HEK293 (cell line): ENCODE data around the gene MAPT.

Experiments used
- CTCF ChIA-PET: fragments of 350-600 bp; formaldehyde crosslinking; extraction: SDS; loops from one replicate; lab custom pipeline; 2021; ENCODE audit warnings: antibody characterized with exemption; lab: Yijun Ruan, JAX
- POLR2A ChIA-PET: fragments of 300-600 bp; formaldehyde crosslinking; extraction: SDS; loops from one replicate; lab custom pipeline; 2020; ENCODE audit warnings: antibody characterized with exemption, inconsistent platforms; lab: Yijun Ruan, JAX
- H3K27ac ChIP-seq: fragments of 200-500 bp; sonication (Bioruptor generic); 2 replicates; pipeline ENCODE4 v1.5.1; 2014; ENCODE audit warnings: low read depth, low read length, control low read depth, inconsistent platforms; ENCODE audit errors: extremely low read depth
- H3K36me3 ChIP-seq, 2 experiments: fragments of 200-500 bp in 1 of 2; sonication (Bioruptor generic) in 1 of 2; 1 replicate in 1 of 2; 2 replicates in 1 of 2; pipeline ENCODE4 v1.5.1; 2014 to 2017; ENCODE audit warnings: inconsistent platforms in 2 of 2, low read length in 2 of 2; ENCODE audit not compliant: control insufficient read depth in 2 of 2, insufficient read depth in 1 of 2
- H3K4me1 ChIP-seq: fragments of 200-500 bp; sonication (Bioruptor generic); 2 replicates; pipeline ENCODE4 v1.5.1; 2014; ENCODE audit warnings: mild to moderate bottlenecking, low read length, inconsistent platforms; ENCODE audit not compliant: control insufficient read depth, insufficient read depth
- H3K4me3 ChIP-seq: 2 replicates; pipeline ENCODE4 v1.5.1; 2011; ENCODE audit warnings: low read depth, mild to moderate bottlenecking, control low read depth, low read length, moderate library complexity
- H3K9me3 ChIP-seq: fragments of 200-500 bp; sonication (Bioruptor generic); 2 replicates; pipeline ENCODE4 v1.5.1; 2014; ENCODE audit warnings: low read depth, low read length, inconsistent platforms; ENCODE audit not compliant: control insufficient read depth, insufficient read depth
- KLF7 ChIP-seq: fragments of 450-650 bp; formaldehyde crosslinking; IDR thresholded peaks from 2 replicates; pipeline ENCODE4 v1.5.1; 2016; ENCODE audit warnings: missing biosample characterization, missing genetic modification characterization, borderline replicate concordance
- MYNN ChIP-seq: fragments of 450-650 bp; formaldehyde crosslinking; IDR thresholded peaks from 2 replicates; pipeline ENCODE4 v1.5.1; 2016; ENCODE audit warnings: missing biosample characterization, missing genetic modification characterization, borderline replicate concordance
- SP7 ChIP-seq: fragments of 450-650 bp; formaldehyde crosslinking; IDR thresholded peaks from 2 replicates; pipeline ENCODE4 v1.5.1; 2016; ENCODE audit warnings: missing biosample characterization, missing genetic modification characterization
- TRIM28 ChIP-seq: IDR thresholded peaks from 2 replicates; pipeline ENCODE4 v1.6.1; 2011; ENCODE audit warnings: low read length, control low read depth, borderline replicate concordance
- ZBTB1 ChIP-seq: fragments of 450-650 bp; formaldehyde crosslinking; IDR thresholded peaks from 2 replicates; pipeline ENCODE4 v1.5.1; 2016; ENCODE audit warnings: missing biosample characterization, missing genetic modification characterization
- ZBTB48 ChIP-seq: fragments of 450-650 bp; formaldehyde crosslinking; IDR thresholded peaks from 2 replicates; pipeline ENCODE4 v1.5.1; 2016; ENCODE audit warnings: missing biosample characterization, missing genetic modification characterization
- ZBTB7A ChIP-seq: fragments of 450-650 bp; formaldehyde crosslinking; IDR thresholded peaks from 2 replicates; pipeline ENCODE4 v1.5.1; 2016; ENCODE audit warnings: low read depth, missing biosample characterization, missing genetic modification characterization
- ZFHX2 ChIP-seq: fragments of 450-650 bp; formaldehyde crosslinking; conservative IDR thresholded peaks from 2 replicates; pipeline ENCODE4 v1.5.1; 2016; ENCODE audit warnings: missing biosample characterization, missing genetic modification characterization
- ZFP41 ChIP-seq: fragments of 450-650 bp; formaldehyde crosslinking; IDR thresholded peaks from 2 replicates; pipeline ENCODE4 v1.5.1; 2016; ENCODE audit warnings: missing biosample characterization, missing genetic modification characterization, borderline replicate concordance
- ZNF10 ChIP-seq: fragments of 450-650 bp; formaldehyde crosslinking; IDR thresholded peaks from 2 replicates; pipeline ENCODE4 v1.5.1; 2017; ENCODE audit warnings: missing biosample characterization, missing genetic modification characterization
- ZNF133 ChIP-seq: fragments of 450-650 bp; formaldehyde crosslinking; IDR thresholded peaks from 2 replicates; pipeline ENCODE4 v1.5.1; 2016; ENCODE audit warnings: missing biosample characterization, missing genetic modification characterization
- ZNF140 ChIP-seq: fragments of 450-650 bp; formaldehyde crosslinking; IDR thresholded peaks from 2 replicates; pipeline ENCODE4 v1.5.1; 2016; ENCODE audit warnings: missing biosample characterization, missing genetic modification characterization
- ZNF202 ChIP-seq: fragments of 450-650 bp; formaldehyde crosslinking; IDR thresholded peaks from 2 replicates; pipeline ENCODE4 v1.5.1; 2016; ENCODE audit warnings: missing biosample characterization, missing genetic modification characterization, borderline replicate concordance
- ZNF211 ChIP-seq: fragments of 450-650 bp; formaldehyde crosslinking; IDR thresholded peaks from 2 replicates; pipeline ENCODE4 v1.5.1; 2016; ENCODE audit warnings: low read depth, missing biosample characterization, missing genetic modification characterization
- ZNF302 ChIP-seq: fragments of 450-650 bp; formaldehyde crosslinking; IDR thresholded peaks from 2 replicates; pipeline ENCODE4 v1.5.1; 2016; ENCODE audit warnings: missing biosample characterization, missing genetic modification characterization, low read depth
- ZNF350 ChIP-seq: fragments of 450-650 bp; formaldehyde crosslinking; IDR thresholded peaks from 2 replicates; pipeline ENCODE4 v1.5.0; 2017; ENCODE audit warnings: missing biosample characterization, mild to moderate bottlenecking, missing genetic modification characterization
- ZNF391 ChIP-seq: fragments of 450-650 bp; formaldehyde crosslinking; IDR thresholded peaks from 2 replicates; pipeline ENCODE4 v1.5.1; 2016; ENCODE audit warnings: low read depth, missing biosample characterization, missing genetic modification characterization, borderline replicate concordance
- ZNF423 ChIP-seq: fragments of 450-650 bp; formaldehyde crosslinking; IDR thresholded peaks from 2 replicates; pipeline ENCODE4 v1.5.1; 2016; ENCODE audit warnings: missing biosample characterization, missing genetic modification characterization
- ZNF433 ChIP-seq: fragments of 450-650 bp; formaldehyde crosslinking; IDR thresholded peaks from 2 replicates; pipeline ENCODE4 v1.5.1; 2016; ENCODE audit warnings: missing biosample characterization, missing genetic modification characterization, low read depth
- ZNF514 ChIP-seq: fragments of 450-650 bp; formaldehyde crosslinking; IDR thresholded peaks from 2 replicates; pipeline ENCODE4 v1.5.1; 2016; ENCODE audit warnings: missing biosample characterization, missing genetic modification characterization
- ZNF548 ChIP-seq: fragments of 450-650 bp; formaldehyde crosslinking; IDR thresholded peaks from 2 replicates; pipeline ENCODE4 v1.5.1; 2016; ENCODE audit warnings: missing biosample characterization, missing genetic modification characterization
- ZNF624 ChIP-seq: fragments of 450-650 bp; formaldehyde crosslinking; IDR thresholded peaks from 2 replicates; pipeline ENCODE4 v1.5.1; 2017; ENCODE audit warnings: missing biosample characterization, missing genetic modification characterization
- ZNF664 ChIP-seq: fragments of 450-650 bp; formaldehyde crosslinking; IDR thresholded peaks from 2 replicates; pipeline ENCODE4 v1.5.1; 2016; ENCODE audit warnings: missing biosample characterization, missing genetic modification characterization
- TF ChIP-seq, protein P1 (sequence below): fragments of 450-650 bp; formaldehyde crosslinking; IDR thresholded peaks from 2 replicates; pipeline ENCODE4 v1.5.1; 2016; ENCODE audit warnings: missing biosample characterization, missing genetic modification characterization
- TF ChIP-seq, protein P2 (sequence below): fragments of 450-650 bp; formaldehyde crosslinking; IDR thresholded peaks from 2 replicates; pipeline ENCODE4 v1.5.1; 2016; ENCODE audit warnings: missing biosample characterization, missing genetic modification characterization
- TF ChIP-seq, protein P3 (sequence below): fragments of 450-650 bp; formaldehyde crosslinking; IDR thresholded peaks from 2 replicates; pipeline ENCODE4 v1.5.1; 2016; ENCODE audit warnings: missing biosample characterization, missing genetic modification characterization, borderline replicate concordance

Gene MAPT

DNA sequence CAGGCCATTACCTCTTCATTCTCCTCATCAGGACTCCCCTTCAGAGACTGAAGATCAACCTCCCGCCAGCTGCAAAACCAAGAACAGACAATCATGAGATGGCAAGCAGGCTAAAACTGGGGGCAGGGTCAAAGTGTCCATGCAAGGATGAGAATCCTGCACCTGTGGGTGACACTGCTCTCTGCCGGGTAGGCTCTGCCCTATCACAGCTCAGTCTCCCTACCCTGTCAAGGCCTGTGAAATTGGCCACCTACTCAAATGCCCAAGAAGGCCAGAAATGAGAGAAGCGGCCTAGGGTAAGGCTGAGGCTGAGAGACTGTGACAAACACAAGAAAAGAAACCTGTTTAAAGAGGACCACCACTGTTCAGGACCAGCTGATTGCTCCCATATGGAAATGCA is 139.0 kb downstream of the MAPT start:
- Histone ChIP-seq H3K4me1 (no peaks in the 10 kb centered on the region), H3K36me3 (peaks cover 56 to 96% of the 10 kb centered on the region in 2 experiments), H3K4me3 (no peak overlapping the region), H3K9me3 (no peaks in the 10 kb centered on the region), H3K27ac (no peak overlapping the region)
- ChIA-PET CTCF (interaction anchor here (0.7 to 4.9 kb wide), 3 partner anchors 10 to 179 kb away, joined by 3 to 39 read pairs (median 3); no protein-coding TSS in a partner anchor), POLR2A (interaction anchor here (0.8 kb wide), 1 partner anchor 20 kb away, joined by 3 read pairs; no protein-coding TSS in a partner anchor)
- TF ChIP-seq, protein P1, sequence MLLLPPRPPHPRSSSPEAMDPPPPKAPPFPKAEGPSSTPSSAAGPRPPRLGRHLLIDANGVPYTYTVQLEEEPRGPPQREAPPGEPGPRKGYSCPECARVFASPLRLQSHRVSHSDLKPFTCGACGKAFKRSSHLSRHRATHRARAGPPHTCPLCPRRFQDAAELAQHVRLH (tag by site-specific recombination): no peak
- TF ChIP-seq ZNF211: no peak
- TF ChIP-seq ZNF391: no peak
- TF ChIP-seq ZNF10 (tag by site-specific recombination): no peak
- TF ChIP-seq ZNF548 (tag by site-specific recombination): no peak
- no peak for TF ChIP-seq ZNF664 (tag by site-specific recombination)
- no peak for TF ChIP-seq ZBTB1 (tag by site-specific recombination)
- no peak for TF ChIP-seq ZNF140
- TF ChIP-seq ZNF350: no peak
- no peak for TF ChIP-seq ZNF302
- no peak for TF ChIP-seq ZNF624 (tag by site-specific recombination)
- TF ChIP-seq ZNF433 (tag by site-specific recombination): no peak
- no peak for TF ChIP-seq ZNF202
- TF ChIP-seq, protein P2, sequence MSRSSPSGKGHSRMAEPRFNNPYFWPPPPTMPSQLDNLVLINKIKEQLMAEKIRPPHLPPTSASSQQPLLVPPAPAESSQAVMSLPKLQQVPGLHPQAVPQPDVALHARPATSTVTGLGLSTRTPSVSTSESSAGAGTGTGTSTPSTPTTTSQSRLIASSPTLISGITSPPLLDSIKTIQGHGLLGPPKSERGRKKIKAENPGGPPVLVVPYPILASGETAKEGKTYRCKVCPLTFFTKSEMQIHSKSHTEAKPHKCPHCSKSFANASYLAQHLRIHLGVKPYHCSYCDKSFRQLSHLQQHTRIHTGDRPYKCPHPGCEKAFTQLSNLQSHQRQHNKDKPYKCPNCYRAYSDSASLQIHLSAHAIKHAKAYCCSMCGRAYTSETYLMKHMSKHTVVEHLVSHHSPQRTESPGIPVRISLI (tag by site-specific recombination): no peak
- TF ChIP-seq TRIM28: no peak
- no peak for TF ChIP-seq ZBTB48

DNA sequence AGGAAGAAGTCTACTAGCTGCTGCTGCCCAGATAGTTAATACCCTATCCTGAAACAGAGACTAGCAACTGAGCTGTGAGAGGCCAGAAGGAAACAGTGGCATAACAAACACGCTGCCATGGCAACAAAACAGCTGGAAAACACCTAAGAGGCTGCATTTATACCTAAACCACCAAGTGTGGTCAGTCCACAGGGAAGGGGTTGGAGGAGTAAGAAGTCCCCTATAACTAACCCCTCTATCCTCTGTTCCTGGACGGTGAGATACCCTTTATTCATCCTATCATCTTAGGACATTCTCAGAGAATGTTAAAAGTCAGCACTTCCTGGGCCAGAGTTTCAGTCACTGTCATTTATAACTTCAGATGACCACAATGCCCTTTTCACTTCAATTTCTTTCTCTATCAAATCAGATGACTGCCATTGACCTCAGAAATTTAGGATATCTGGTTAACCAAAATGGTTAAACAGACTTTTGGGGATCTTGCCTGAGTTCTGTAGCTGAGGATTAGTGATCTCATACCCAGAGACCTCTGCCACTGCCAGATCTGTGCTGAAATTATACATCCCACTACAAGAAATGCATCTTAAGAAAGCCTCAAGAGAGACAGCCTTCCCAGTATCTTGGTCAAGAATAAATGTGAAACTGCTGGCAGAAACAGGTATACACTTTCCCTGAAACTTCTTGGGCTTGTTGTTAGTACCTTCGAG is 140.9 kb downstream of the MAPT start:
- CTCF ChIA-PET: interaction anchor here (0.7 to 4.9 kb wide), 4 partner anchors 9 to 34 kb away, joined by 3 to 39 read pairs (median 6); no protein-coding TSS in a partner anchor
- Histone ChIP-seq H3K4me3 (no peak overlapping the region), H3K9me3 (no peaks in the 10 kb centered on the region), H3K36me3 (peaks cover 69 to 100% of the 10 kb centered on the region in 2 experiments), H3K27ac (no peak overlapping the region), H3K4me1 (no peaks in the 10 kb centered on the region)
- TF ChIP-seq ZFP41 (tag by site-specific recombination): no peak
- no peak for TF ChIP-seq ZBTB1 (tag by site-specific recombination)
- TF ChIP-seq ZNF514 (tag by site-specific recombination): no peak
- TF ChIP-seq, protein P3, sequence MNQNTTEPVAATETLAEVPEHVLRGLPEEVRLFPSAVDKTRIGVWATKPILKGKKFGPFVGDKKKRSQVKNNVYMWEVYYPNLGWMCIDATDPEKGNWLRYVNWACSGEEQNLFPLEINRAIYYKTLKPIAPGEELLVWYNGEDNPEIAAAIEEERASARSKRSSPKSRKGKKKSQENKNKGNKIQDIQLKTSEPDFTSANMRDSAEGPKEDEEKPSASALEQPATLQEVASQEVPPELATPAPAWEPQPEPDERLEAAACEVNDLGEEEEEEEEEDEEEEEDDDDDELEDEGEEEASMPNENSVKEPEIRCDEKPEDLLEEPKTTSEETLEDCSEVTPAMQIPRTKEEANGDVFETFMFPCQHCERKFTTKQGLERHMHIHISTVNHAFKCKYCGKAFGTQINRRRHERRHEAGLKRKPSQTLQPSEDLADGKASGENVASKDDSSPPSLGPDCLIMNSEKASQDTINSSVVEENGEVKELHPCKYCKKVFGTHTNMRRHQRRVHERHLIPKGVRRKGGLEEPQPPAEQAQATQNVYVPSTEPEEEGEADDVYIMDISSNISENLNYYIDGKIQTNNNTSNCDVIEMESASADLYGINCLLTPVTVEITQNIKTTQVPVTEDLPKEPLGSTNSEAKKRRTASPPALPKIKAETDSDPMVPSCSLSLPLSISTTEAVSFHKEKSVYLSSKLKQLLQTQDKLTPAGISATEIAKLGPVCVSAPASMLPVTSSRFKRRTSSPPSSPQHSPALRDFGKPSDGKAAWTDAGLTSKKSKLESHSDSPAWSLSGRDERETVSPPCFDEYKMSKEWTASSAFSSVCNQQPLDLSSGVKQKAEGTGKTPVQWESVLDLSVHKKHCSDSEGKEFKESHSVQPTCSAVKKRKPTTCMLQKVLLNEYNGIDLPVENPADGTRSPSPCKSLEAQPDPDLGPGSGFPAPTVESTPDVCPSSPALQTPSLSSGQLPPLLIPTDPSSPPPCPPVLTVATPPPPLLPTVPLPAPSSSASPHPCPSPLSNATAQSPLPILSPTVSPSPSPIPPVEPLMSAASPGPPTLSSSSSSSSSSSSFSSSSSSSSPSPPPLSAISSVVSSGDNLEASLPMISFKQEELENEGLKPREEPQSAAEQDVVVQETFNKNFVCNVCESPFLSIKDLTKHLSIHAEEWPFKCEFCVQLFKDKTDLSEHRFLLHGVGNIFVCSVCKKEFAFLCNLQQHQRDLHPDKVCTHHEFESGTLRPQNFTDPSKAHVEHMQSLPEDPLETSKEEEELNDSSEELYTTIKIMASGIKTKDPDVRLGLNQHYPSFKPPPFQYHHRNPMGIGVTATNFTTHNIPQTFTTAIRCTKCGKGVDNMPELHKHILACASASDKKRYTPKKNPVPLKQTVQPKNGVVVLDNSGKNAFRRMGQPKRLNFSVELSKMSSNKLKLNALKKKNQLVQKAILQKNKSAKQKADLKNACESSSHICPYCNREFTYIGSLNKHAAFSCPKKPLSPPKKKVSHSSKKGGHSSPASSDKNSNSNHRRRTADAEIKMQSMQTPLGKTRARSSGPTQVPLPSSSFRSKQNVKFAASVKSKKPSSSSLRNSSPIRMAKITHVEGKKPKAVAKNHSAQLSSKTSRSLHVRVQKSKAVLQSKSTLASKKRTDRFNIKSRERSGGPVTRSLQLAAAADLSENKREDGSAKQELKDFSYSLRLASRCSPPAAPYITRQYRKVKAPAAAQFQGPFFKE: no peak
- TF ChIP-seq SP7 (tag by site-specific recombination): no peak
- no peak for TF ChIP-seq KLF7 (tag by site-specific recombination)
- TF ChIP-seq MYNN (tag by site-specific recombination): no peak
- TF ChIP-seq ZNF423 (tag by site-specific recombination): no peak
- no peak for TF ChIP-seq ZFHX2 (tag by site-specific recombination)
- no peak for TF ChIP-seq ZNF133 (tag by site-specific recombination)
- TF ChIP-seq ZBTB7A: no peak
- POLR2A ChIA-PET: no interaction called here
